Sigmoid colon (tissue), 3 donors: Measurements from ENCODE around the gene NELFA.

ENCODE experiments used
- POLR2A ChIP-seq, 2 donors: fragments of 450-650 bp; IDR thresholded peaks; one replicate each; pipeline ENCODE4 v1.6.1; 2016; ENCODE audit warnings: antibody characterized with exemption in 2 of 2, mild to moderate bottlenecking in 2 of 2, moderate library complexity in 2 of 2
- TF ChIP-seq, protein P1 (sequence below), 4 experiments: fragments of 450-650 bp in 3 of 4; fragments of 200-600 bp in 1 of 4; IDR thresholded peaks; one replicate each; pipeline ENCODE4 v1.5.1; 2016 to 2019; ENCODE audit warnings: antibody characterized with exemption in 4 of 4, mild to moderate bottlenecking in 3 of 4, moderate library complexity in 2 of 4

DNA sequence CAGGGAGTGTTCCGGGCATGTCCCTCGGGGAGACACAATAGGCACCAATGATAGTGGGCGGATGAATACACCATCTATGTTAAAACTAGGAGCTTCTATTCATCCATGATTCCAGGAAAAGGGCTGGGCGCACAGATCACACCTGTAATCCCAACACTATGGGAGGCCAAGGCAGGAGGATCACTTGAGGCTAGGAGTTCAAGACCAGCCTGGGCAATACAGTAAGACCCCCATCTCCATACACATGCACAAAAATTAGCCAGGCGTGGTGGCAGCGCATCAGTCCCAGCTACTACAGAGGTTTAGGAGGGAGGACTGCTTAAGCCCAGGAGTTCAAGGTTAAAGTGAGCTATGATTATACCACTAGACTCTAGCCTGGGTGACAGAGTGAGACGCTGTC is 2.4 kb downstream of the NELFA start:
- TF ChIP-seq POLR2A (IDR thresholded peaks at IDR 0.05): no peak
- TF ChIP-seq, protein P1, sequence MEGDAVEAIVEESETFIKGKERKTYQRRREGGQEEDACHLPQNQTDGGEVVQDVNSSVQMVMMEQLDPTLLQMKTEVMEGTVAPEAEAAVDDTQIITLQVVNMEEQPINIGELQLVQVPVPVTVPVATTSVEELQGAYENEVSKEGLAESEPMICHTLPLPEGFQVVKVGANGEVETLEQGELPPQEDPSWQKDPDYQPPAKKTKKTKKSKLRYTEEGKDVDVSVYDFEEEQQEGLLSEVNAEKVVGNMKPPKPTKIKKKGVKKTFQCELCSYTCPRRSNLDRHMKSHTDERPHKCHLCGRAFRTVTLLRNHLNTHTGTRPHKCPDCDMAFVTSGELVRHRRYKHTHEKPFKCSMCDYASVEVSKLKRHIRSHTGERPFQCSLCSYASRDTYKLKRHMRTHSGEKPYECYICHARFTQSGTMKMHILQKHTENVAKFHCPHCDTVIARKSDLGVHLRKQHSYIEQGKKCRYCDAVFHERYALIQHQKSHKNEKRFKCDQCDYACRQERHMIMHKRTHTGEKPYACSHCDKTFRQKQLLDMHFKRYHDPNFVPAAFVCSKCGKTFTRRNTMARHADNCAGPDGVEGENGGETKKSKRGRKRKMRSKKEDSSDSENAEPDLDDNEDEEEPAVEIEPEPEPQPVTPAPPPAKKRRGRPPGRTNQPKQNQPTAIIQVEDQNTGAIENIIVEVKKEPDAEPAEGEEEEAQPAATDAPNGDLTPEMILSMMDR (IDR thresholded peaks at IDR 0.05): no peak
